Sciatic nerve (tissue), 2 donors: Measurements from ENCODE around the gene RGS1. TPM values are rescaled to one million over a fixed set of nuclear protein-coding genes. Genes with fewer than 3 reads are reported as not detected.

Source experiments
- ATAC-seq: fragments of 200-7000 bp; cut with Tn5 transposase; one replicate; pipeline ENCODE4 v1.9.1; 2020; ENCODE audit warnings: mild to moderate bottlenecking, moderate library complexity
- DNase-seq: peaks from one replicate; pipeline ENCODE4 v3.0.0-alpha.2; 2020; ENCODE audit warnings: low spot score
- intact Hi-C: fragments of 100-400 bp; cut with DNase I; formaldehyde crosslinking; loops from one replicate; pipeline ENCODE4 v1.14.2; 2022
- total RNA-seq: library from RNA; stranded (reverse); fragmentation: NEBNext Ultra II Directional; extraction: Animal tissue kit (Norgen Biotek cat#: 25700); gene quantifications from one replicate; pipeline ENCODE4 v1.2.1, GENCODE V29; 2021
- donor health status: DM: no; HTN: no; CAD: no.
- donor health status: DM: no; HTN: no; CAD: no.

RGS1 gene
- total RNA-seq, 1 donor from 2014 or later: 137 TPM

DNA sequence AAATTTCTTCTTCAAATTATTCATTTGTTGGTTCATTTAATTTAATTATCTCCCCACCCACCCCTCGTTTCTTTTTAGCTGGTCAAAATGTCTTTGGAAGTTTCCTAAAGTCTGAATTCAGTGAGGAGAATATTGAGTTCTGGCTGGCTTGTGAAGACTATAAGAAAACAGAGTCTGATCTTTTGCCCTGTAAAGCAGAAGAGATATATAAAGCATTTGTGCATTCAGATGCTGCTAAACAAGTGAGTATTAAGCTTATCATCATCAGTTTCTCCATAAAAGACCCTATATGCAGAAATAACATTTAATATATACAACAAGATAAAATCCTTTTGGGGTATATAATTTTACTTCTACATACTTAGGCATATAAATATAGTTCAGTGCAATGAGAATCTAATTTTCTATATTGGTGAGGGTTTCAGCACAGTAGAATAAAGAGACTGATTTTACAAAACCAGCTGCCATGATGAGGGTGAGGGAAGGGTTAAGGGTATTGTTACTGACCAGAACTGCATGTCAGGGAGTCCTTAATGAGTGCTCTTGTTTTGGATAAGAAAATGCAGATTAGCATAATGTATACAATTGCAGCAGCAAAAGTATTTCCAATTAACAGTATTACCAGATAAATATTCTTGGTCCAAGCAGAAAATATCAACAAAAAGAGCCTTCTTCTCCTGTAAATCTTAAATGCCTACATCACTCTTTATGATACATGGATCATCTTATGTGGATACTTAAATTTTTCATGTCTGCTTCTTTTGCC lies 2.8 kb downstream of the RGS1 start:
- no peak for DNase-seq
- no peak for ATAC-seq
- intact Hi-C loops: no loop called here

DNA sequence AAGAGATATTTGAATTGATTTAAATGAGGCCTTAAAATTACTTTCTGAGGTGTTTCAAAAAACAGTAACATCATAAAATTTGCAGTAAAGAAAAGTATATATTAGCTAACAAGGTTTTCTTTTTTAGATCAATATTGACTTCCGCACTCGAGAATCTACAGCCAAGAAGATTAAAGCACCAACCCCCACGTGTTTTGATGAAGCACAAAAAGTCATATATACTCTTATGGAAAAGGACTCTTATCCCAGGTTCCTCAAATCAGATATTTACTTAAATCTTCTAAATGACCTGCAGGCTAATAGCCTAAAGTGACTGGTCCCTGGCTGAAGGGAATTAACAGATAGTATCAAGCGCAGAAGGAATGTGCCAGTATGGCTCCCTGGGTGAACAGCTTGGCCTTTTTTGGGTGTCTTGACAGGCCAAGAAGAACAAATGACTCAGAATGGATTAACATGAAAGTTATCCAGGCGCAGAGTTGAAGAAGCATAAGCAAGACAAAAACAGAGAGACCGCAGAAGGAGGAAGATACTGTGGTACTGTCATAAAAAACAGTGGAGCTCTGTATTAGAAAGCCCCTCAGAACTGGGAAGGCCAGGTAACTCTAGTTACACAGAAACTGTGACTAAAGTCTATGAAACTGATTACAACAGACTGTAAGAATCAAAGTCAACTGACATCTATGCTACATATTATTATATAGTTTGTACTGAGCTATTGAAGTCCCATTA lies 3.6 kb downstream of the RGS1 start:
- DNase-seq: no peak
- intact Hi-C loops: no loop called here
- no peak for ATAC-seq

DNA sequence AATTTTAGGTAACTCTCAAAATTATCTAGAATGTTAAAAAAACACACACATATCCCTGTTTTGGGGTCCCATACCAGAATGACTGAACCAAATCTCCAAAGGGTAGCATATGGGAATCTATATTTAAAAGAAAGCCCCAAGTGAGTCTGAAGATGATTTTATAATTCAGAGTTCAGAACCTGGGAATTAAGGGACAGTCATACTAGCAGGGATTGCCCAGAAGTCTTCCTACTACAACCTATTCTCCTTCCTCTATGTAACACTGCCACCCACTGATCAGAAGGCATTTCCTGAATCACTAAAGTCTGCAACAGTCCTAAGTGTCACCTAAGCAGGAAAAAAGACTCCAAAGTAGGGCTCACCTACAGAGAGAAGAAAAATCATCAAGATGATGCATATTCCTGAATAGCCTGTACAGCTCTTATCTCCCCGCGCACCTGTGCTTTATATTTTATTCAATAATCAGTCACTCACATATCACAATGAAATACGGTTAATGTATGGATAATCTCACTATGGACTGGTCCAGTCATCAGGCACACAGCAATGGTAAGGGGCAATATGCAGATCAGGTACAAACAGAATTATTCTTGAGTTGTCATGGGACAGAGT lies 4.9 kb downstream of the RGS1 start:
- intact Hi-C loops: loop anchor here (10.0 kb wide), 1 partner anchor 106 kb away; no protein-coding TSS in a partner anchor
- DNase-seq (no peak), ATAC-seq (peak; percentile 87)

GRCh38 chr1:192581131-192581927 lies 5.8 kb downstream of the RGS1 start:
- intact Hi-C loops: loop anchor here (10.0 kb wide), 1 partner anchor 107 kb away; no protein-coding TSS in a partner anchor
- peak; percentile 35 for ATAC-seq
- no peak for DNase-seq

GRCh38 chr1:192584866-192585265 lies 9.3 kb downstream of the RGS1 start:
- intact Hi-C loops: loop anchor here (10.0 kb wide), 1 partner anchor 110 kb away; no protein-coding TSS in a partner anchor
- ATAC-seq: no peak
- DNase-seq: no peak

- ATAC-seq (no peak), DNase-seq (no peak)
- intact Hi-C loops: loop anchor here (10.0 kb wide), 1 partner anchor 113 kb away; no protein-coding TSS in a partner anchor
These were observed 12.1 kb downstream of the RGS1 start for GRCh38 chr1:192587386-192588266.

DNA sequence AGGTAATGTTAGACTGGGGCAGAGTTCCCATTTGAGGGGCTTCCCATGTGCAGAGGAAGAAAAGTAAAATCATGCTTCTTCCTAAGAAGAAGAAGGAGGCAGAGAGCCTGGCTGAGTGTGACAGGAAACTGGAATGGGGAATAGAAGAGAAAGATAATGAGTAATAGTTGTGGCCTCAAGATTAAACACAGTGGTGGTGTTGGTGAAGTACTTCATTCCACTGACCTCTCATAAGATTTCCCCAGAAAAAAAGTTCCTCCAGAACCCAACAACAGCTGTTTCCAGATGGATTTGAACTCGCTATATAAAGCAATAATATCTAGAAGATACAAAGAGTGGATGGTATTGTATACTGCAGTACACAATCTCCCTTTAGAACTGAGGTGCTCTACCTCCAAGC lies 13.0 kb downstream of the RGS1 start:
- intact Hi-C loops: loop anchor here (10.0 kb wide), 1 partner anchor 114 kb away; no protein-coding TSS in a partner anchor
- ATAC-seq (no peak), DNase-seq (no peak)

DNA sequence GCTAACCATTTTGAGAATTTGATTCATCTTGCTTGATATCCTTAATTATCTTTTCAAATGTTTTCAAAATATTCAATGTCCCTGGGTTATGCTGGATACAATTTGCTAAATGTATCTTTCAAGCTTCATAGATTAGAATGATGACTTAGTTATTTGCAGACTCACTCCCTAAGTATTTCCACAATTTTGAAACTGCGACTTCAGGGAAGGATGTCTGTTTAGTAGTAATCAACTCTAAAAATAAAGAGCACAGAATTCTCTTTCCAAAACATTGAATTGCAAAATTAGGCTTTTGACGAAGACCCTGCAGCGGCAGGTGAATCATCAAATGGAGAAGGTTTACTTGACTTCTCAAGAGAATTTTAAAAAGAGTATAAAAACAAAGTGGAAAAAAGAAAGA lies 14.2 kb downstream of the RGS1 start:
- ATAC-seq (no peak), DNase-seq (no peak)
- intact Hi-C loops: loop anchor here (10.0 kb wide), 1 partner anchor 115 kb away; no protein-coding TSS in a partner anchor

DNA sequence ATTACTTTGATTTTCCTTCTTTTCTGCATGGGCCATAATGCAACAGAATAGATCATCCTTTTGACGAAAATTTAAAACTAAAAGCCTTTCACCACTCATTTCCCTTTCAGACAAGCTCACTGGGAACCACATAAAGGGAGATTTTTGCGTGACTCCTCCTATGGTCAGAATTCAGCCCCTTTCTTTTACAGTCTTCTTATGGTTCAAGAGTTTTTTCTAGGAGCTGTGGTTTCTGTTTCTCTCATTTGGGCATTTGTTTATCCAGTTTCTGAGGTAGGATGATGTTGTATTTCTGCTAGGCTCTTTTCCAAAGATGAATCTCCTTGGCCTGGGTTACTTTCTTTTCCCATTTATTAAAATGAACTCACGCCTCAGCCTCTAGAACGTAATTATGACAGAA lies 16.9 kb downstream of the RGS1 start:
- intact Hi-C loops: no loop called here
- ATAC-seq (no peak), DNase-seq (no peak)

- intact Hi-C loops: no loop called here
- DNase-seq (no peak), ATAC-seq (no peak)
These were observed 17.6 kb downstream of the RGS1 start for GRCh38 chr1:192592981-192593708.

- intact Hi-C loops: no loop called here
- DNase-seq (no peak), ATAC-seq (no peak)
These were observed 19.7 kb downstream of the RGS1 start for GRCh38 chr1:192595299-192595698.

DNA sequence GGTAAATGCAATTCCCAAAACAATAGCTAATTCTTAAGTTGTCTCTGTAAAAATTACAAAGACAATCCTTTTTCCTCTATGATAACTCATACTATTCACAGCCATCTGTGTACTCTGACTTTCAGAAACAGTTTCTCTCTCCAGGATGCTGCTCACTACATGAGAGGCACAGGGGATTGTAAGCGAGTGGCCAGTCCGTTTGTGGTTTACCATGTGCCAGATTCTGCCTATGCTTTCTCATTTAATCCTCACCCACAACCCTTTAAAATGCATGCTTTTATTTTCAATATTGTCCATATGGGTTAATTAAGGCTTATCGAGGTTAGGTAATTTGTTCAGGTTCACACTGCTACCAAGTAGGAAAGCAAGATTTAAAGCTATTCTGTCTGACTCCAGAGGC lies 23.0 kb downstream of the RGS1 start:
- intact Hi-C loops: no loop called here
- no peak for DNase-seq

DNA sequence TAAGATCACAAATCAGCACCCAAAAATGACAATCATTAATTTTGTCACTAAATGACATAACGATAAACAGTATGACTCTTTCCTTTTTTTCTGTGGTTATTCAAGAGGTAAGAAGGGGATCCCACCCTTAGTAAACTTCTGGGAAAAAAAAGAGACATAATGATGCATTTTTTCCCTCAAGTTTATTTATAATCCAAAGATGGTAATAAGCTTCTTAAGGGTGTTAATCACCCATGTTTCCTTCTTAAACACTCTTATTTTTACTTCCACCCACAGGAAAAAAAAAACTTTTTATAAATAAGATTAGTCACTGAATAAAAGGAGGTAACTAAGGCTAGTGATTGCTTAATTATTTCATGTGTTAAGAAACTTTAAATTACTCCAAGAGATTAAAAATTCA lies 24.7 kb downstream of the RGS1 start:
- ATAC-seq (no peak), DNase-seq (no peak)
- intact Hi-C loops: no loop called here

More for the DNA sequence above, 23.0 kb downstream of the RGS1 start:
- no peak for ATAC-seq

DNA sequence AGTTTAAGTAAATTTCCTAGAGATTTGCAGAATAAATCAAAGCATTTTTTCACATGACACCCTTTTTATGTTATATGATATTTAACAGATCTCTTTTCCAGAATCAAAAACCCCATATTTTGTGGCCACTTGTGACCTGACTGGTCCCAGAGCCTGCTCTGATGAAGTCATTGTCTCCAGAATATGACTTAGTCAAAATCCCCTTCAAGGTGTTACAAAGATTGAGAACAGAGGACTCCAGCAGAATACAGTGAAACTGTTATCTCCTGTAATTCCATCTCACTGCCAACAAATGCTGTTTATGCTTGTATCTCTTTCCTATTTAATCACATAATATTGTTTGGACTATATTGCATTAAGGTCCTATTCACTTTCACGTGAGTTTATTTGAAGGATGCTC lies 25.6 kb downstream of the RGS1 start:
- ATAC-seq (no peak), DNase-seq (no peak)
- intact Hi-C loops: no loop called here

DNA sequence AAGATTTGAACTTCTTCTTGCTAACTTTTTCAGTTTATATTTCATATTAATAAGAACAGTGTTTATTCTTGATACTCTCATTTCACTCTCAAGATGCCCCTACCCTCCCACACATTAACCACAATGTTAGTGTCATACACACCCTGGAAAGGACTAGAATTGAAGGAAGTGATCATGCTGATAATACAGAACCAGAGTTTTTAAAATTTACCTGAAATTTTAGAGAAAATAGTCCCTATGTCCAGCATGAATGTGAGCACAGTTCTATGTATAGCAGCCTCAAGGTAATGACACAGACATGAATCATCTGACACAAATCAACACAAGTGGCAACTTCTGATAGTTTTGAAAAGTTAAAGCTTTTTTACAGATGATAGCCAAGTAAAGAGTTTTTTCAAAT lies 26.0 kb downstream of the RGS1 start:
- ATAC-seq (no peak), DNase-seq (no peak)
- intact Hi-C loops: no loop called here

GRCh38 chr1:192602757-192603156 lies 27.2 kb downstream of the RGS1 start:
- intact Hi-C loops: no loop called here
- ATAC-seq (no peak), DNase-seq (no peak)

DNA sequence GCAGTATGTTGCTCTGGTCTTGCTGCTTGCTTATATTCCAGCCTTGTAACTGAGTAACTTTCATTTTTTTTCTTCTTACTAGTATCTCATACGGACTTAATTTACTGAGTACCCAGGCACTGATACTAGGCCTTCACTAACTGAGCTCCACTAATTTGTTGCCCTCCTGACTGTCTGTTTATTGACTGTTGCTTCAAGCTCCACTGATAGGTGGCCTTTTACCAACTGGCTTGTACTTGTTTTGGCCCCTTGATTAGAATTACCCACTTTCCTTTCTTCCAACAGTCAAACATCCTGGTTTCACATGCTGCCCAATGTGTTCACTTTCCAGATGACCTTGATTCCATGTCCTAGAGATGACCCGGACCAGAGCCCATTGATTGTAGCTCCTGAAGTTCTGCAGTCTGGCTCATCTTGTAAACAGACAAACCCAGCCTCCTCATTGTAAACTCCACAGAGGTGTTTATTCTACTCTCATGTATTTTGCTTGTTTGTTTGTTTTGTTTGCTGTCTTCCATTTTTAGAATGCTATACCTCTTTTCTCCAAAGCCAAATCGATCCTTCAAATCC lies 27.7 kb downstream of the RGS1 start:
- DNase-seq (no peak), ATAC-seq (no peak)
- intact Hi-C loops: no loop called here
